ENCODE data around the gene HSF4.

DNA sequence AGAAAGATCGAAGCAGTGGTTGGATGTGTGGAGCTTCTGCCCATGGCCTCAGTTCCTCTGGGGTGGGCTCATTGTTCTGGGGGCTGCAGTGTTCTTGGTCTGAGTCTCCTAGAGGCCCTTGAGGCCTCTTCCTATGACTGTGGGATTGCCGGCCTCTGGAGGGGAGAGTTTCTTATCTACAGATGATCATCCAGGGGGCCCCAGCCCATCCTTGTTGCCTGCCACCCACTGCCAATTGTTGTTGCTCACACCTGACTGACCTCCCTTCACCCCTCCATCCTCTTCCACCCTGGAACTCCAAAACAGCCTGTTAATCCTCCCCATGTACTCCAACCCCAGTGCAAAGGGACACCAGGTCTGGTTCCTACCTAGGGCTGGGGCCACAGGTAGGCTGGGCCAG is 19.6 kb upstream of the HSF4 start:
- TF ChIP-seq, protein P1, sequence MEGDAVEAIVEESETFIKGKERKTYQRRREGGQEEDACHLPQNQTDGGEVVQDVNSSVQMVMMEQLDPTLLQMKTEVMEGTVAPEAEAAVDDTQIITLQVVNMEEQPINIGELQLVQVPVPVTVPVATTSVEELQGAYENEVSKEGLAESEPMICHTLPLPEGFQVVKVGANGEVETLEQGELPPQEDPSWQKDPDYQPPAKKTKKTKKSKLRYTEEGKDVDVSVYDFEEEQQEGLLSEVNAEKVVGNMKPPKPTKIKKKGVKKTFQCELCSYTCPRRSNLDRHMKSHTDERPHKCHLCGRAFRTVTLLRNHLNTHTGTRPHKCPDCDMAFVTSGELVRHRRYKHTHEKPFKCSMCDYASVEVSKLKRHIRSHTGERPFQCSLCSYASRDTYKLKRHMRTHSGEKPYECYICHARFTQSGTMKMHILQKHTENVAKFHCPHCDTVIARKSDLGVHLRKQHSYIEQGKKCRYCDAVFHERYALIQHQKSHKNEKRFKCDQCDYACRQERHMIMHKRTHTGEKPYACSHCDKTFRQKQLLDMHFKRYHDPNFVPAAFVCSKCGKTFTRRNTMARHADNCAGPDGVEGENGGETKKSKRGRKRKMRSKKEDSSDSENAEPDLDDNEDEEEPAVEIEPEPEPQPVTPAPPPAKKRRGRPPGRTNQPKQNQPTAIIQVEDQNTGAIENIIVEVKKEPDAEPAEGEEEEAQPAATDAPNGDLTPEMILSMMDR (conservative IDR thresholded peaks at IDR 0.05; ENCODE audit: low read length), result no peak
- TF ChIP-seq EZH2phosphoT487 (IDR thresholded peaks at IDR 0.05; ENCODE audit: borderline replicate concordance), result no peak

All from Loucy (cell line).